Activated CD4-positive, alpha-beta T cell treated with anti-CD3 and anti-CD28 coated beads, Interleukin-2, Interleukin-4, amounts not matched to agents 100 ng/mL and 50 ng/mL, durations not matched to agents 16 hours and 8 hours (primary cell): ENCODE measurements around the gene HYLS1.

Source experiments
- DNase-seq: peaks from one replicate; pipeline ENCODE4 v3.0.0-alpha.2; 2020; ENCODE audit warnings: low spot score

HYLS1 gene

DNA sequence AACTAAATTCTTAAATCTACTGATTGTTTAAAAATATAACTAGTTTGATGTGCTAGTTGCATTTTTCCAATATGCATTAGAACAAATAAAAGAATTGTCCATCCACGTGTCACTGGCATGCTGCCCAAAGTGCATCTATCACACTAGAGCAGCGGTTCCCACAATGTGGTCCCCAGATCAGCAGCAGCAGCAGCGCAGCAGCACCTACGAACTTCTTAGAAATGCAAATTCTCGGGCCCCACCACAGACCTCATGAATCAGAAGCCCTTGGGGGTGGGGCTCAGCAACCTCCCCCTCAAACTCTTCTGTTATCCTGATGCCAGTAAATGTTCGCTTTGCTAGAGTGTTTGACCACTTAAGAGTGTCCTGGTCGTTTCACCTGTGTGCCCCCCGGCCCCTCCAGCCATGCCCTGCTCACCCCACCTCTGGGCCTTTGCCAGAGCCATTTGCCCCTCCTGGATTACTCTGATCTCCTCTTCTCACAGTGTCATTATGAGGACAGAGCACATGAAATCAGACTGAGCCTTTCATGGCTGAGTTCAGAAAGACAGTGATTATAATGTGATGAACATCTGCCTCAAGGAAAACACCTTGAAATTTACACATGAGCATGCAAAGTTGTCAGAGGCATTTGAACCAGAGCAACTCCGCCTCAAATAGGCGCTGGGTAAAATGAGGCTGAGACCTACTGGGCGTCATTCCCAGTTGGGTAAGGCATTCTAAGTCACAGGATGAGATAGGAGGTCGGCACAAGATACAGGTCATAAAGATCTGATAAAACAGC is 45.8 kb downstream of the HYLS1 start:
- DNase-seq = no peak

DNA sequence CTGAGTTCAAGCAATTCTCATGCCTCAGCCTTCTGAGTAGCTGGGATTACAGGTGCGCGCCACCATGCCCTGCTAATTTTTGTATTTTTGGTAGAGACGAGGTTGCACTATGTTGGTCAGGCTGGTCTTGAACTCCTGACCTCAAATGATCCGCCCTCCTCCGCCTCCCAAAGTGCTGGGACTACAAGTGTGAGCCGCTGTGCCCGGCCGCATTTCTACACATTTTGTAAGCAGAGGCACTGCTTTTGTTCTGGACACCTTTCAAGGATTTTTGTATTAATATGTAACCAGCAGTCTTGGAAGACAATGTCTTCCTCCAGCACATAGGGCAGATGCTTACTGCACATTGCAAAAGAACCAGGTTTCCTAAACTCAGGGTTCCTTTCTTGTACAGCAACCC is 47.0 kb downstream of the HYLS1 start:
- DNase-seq = no peak

DNA sequence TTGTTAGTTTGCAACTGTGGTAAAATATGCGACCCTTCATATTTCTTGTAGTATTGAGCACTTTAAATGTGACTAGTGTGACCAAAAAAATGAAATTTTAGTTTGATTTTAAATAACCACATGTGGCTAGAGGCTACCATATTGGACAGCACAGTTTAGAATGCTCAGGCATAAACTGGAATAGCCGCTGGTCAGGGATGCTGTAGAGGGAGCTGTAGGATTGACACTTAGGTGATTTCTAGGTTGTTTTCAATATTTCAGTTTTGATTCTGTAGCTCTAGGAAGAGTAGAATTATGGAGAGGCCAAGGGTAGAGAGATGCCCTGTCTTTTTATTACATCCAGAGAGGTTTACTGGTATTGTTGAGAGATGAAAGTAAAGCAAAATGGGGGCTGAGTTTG is 47.6 kb downstream of the HYLS1 start:
- no peak for DNase-seq

DNA sequence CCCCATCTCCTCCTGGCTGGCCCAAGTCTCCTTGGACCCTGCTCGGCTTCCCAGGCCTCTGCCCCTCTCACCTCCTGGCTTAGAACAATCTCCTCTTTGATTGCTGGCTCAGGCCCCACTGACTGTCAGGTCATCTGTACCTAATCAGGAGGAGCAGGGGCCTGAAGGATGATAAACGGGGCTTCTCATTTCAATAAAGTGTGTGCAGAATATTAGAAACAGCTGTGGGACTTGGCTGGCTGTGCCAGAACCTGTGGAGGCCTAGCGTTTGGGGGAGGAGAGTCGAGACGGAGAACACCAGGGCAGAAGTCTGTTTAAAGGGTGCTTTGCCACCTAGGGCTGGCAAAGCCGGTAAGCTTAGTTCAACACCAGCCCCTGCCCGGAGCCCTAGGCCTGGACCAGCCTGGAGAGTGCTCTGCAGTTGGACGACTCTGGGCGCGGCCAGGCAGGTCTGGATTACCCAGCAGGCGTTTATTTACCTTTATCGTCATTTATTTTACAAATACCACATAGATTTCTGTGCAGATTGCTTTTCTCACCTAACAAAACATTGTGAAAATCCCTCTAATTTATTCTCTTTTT is 48.2 kb downstream of the HYLS1 start:
- no peak for DNase-seq

DNA sequence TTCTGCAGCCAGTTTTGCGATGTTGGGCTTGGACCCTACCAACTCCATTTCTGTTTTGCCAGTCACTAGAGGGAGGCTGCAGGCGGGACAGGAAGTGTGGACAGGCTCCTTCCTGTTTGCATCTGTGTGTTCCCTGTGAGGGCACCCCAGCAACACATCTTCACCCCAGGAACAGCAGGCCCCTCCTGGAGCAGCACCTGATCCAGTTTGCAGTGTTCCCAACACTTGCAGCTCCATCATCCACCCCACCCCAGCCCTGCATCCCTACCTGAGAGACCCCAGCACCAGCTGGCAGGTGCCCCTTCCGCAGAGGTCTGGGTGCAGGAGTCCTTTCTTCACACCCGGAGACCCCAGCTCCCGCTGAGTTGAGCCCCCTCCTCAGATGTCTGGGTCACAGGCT is 51.0 kb downstream of the HYLS1 start:
- DNase-seq = no peak

DNA sequence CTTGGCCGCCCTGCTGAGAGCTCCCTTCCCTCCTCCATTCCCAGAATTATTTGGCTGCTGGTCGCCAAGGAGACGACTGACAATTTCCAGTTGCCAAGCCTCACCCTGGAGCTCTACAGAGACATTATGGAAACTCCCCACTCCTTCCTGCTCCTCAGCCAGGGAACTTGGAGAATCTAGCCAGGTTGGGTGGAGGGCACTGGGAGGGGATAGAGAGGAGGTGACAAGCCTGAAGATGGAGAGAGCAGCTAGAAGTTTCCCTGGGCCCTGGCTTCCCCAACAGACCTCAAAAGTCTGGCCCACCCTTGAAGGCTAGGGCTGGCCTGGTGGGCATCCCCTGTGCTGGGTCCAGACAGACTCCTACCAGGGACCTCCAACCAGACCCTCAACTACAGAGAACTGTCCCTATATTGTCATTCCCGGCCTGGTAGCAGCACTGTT is 51.6 kb downstream of the HYLS1 start:
- no peak for DNase-seq

DNA sequence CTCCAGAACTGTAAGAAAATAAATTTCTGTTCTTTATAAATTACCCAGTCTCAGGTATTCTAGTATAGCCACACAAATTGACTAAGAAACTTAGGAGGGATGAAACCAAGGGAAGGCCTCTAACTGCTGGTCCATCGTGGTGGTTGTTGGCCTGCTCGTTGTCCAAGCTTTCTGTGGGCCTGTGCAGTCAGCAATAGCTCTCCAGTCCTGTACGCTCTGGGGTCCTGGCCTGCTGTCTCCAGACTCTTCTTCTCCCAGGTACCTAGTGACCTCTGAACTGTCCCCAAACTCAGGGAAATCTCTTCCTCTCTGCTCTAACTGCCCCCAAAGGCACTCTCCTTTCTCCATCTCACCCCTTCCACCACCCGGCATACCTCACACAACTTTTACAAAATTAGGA is 52.7 kb downstream of the HYLS1 start:
- no peak for DNase-seq

DNA sequence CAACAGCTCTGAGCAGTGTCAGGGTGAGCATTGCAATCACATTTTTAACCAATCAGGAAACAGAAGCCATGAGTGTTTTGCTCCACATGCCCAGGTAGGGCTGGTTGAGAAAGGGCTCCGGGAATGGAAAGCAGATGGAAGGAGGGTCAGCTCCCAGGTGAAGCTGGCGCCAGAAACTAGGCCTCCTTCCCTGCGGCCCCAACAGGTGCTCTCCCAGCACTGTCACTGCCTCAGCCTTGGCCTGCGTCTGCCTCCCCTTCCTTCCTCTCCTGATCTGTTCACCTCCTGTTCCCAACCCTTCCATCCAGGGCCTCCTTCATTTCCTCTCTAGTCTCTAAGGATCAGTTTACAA is 53.8 kb downstream of the HYLS1 start:
- no peak for DNase-seq

DNA sequence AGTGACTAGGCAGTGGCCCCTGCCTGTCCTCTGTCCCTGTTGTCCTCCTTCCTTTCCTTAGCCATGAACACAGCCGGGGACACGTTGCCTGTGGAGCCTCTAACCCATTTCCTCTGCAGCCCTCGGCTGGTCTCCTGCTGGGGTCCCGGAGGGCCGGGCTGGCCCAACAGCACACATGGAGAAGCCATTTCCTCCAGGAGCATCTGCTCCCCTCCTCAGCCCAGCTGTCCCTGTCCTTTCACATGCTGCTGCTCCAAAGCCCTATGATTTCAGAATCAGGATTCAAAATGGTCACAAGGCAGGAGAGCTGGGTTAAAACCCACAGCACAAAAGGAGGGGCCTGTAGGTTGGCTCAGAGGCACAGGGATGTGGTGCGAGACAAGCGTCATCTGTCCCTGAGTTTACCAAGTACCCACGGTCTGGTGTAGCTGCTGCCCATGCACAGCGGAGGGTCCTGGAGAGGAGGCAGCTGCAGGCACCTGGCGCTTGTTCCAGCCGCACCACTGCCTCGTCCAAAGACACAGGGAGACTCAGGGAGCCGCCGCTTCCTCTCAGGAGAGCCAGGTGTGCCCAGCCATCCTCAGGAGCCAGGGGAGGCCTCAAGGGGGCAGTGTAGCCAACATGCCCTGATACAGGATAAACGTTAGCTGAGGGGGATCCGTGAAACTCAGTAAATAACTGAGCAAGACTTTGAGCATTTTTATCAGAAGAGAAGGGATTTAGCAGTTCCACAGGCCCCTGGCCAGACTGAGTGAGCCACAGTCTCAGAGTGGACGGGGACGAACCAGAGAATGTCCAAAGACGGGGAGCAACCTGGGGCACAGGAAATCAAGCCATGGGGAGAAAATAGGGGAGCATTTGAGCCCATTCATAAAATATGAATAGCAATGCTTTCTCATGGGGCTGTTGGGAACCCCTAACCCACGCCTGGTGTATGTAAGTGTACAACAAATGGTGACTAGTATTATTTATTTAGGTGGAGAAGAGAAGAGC is 54.4 kb downstream of the HYLS1 start:
- peak; percentile 38 for DNase-seq

DNA sequence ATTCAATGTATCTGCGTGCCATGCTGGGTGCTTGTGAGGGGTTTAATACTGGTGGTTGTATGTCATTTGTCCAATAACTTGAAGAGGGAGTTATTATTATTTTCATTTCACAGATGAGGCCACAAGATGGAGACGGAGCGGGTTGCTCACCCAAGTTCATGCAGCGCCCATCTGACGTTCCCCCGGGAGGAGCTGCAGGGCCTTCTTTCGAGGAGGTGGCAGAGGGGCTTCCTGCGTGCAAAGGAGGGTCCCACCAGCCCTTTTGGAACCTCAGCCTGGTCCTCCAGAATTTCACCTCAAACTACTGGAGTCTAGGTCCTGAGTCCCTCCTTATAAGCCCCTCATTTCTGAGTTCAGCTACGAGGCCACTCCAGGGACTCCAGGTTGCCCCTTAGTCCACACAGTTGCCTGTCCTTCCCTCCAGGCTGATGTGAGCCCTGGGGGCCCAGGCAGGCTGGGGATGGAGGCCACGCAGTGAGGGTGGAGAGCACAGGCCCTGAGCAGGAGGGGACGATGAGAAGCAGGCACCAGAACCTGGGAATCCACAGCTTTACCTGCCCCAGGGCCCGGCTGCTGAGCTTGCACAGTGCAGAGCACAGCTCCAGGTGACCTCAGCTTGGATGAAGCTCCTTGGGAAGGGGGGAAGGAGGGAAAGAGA is 55.4 kb downstream of the HYLS1 start:
- DNase-seq = no peak

DNA sequence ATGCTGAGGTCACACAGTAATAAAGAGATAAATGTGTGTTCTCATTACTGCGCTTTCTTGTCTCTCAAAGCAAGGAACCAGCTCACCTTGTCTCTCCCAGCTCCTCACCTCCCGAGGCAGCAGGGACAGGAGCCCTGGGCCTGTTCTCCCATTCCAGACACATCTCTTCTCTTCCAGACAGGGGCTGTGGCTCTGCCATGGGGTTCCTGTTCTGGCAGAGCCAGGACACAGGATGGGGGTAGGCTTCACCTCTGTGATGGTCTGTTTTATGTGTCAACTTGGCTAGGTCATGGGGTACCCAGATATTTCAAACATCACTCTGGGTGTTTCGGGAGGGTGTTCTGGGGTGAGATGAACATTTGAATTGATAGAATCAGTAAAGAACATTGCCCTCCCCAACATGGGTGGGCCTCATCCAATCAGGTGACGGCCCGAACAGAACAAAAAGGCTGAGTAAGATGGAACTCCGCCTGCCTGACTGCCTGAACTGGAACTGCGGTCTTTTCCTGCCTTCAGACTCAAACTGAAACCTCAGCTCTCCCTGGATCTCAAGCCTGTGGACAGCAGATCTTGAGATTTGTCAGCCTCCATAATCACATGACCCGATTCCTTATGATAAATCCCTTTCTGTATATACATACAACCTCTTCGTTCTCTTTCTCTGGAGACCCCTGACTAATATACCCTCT is 56.3 kb downstream of the HYLS1 start:
- no peak for DNase-seq

DNA sequence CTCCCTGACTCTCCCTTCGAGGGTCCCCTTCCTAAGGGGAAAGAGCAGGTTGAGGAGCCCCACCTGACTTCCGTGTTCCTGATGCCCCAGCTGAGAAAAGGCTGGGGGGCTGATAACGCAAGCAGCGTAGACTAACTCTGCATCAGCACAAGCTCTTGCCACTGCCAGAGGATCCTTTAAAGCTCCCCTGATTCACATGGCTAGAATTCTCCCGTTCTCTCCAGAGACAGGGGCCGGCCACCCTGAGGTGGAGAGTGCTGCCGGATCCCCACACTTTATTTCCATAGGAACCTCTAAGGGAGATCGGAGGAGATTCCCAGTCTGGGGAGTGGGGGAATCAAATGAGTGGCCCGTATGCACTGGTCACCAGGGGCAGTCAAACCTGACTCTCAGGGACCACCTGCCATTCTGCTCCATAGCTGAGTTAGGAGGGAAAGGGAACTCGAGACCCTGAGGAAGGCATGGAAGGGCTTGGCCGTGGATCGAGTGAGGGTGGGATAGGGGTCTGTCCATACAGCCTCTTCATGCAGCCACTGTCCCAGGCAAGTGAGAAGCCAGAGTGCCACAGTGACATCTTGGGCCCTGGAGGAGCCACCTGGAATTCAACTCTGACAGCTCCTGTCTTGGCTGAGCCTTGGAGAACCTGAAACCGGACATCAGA is 57.0 kb downstream of the HYLS1 start:
- DNase-seq = no peak

DNA sequence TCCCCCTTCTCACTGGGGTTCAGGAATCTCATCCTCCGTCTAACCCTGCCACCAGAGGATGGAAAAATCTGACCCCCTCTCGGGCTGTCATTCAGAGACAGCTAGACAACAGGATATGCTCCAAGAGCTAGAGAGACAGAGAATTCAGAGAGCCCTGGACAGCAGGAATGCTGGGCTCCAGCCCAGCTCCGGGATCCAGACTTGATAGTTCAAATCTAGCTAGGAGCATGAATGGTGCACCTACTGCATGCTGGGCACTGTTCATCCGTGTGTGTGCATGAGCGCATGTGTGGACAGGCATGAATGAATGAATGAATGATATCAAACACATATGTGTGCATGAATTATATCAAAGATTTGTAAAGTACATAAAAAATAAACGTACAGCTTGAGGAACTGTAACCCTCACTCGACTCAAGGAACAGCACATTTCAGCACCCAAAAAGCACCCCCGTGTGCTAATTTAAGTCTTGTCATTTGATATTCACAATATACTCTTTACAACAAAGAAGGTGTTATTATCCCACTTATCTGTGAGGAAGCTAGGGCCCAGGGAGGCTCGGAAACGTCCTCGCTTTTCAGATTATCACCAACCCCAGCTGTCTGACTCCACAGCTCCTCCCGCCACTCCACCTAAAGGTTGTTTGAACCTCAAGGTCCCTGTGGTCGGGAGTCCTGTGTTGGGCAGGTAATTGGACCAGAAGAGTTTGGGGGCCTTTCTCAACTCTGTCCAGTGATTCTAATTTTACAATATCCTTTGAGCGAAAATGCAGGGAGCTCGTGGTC is 57.7 kb downstream of the HYLS1 start:
- no peak for DNase-seq

DNA sequence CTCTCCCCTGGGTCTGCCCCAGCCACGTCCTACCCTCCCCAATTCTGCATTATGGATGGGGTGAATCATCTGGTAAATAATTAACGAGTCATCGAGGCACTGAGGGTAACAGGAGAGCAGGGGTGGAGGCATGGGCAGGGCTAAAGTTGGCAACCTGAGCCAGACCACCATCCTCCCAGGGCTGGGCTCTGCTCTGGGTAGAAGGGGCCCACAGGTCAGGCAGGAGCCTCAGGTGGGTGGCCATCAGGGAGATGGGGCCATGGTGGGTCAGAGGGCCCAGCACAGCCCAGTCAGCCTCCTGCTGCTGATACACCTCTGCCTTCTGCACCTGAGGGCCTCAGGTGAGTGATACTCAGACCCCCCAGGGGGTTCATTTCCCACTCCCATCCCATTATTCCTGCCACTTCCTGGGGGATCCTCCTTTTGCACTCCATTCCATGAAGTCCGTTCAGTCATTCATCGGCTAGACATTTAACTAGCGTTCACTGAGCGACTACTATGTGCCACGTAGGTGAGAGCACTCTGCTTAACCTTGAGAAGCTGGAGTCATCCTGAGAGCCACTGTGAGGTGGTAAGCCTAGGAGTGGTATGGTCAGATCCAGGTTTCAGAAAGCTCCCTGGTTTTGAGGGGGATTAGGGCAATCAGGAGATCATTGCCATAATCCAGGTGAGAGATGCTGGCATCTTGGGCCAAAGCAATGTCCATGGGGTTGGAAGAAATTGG is 58.5 kb downstream of the HYLS1 start, which contains the start of gene VSIG10L2:
Gene VSIG10L2 (plus strand): TSS at position 248 of the 724 bp plus-strand sequence. CDS start 12 bp downstream, at position 260.
- DNase-seq = no peak

DNA sequence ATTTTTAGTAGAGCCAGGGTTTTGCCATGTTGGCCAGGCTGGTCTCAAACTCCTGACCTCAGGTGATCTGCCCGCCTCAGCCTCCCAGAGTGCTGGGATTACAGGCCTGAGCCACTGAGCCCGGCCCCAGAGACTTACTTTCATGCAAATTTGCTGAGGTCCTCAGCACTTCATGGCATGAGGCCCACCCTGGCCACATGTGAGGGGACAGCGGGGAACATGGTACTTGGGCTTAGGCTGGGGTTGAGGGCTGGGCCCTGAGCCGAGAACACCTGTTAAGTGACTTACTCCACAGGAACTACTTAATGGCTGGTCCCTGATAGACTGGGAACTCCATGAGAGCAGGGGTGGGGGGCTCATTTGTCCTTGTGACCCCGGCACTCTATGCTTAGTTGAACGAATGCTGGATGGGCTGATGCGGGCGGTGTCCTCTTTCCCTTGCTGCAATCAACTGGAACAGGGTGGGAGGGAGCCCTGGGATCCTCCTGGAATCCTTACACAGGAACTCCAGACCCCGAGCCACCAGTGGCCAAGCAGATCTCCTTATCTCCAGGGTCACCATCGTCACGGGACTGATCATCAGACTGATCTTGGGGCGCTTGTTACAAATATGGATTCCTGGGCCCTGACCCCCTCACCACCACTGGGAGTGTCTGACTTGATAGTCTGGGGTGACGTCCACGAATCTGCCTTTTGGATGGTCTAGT is 59.4 kb downstream of the HYLS1 start:
- no peak for DNase-seq

DNA sequence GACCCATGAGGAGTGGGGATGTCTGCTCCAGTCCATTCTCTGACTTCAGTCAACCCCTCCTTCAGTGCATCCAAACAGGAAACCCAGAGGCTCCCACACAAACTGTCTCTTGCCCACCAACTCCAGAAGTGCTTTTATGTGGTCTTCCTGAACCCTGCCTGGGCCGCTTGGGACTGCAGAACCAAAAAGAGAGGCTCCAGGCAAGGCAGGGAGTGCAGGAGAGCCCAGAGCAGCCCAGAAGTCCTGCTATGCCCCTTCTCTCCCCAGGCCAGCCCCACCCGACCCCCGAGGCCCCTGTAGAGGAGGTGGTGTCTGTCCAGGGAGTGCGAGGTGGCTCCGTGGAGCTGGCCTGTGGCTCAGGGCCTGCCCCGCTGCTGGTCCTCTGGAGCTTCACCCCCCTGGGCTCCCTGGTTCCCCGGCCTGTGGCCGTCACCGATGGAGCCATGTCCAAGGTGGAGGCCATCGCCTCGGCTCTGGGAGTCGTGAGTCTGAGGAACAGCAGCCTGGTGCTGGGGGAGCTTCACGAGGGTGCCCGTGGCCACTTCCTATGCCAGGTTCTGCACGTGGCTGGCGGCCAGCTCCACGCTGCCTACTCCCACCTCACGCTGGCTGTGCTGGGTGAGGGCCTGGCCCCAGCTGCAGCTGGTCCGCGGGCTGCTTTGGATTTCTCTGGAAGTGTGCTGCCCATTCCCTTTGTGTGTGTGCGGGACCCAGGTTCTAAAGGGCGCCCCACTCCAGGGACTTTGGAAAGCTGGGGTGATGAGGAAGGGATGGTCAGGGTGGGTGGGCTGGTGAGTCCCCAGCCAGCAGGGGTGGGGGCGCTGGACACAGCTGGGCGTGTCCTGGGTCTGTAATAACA is 60.2 kb downstream of the HYLS1 start:
- DNase-seq = no peak

DNA sequence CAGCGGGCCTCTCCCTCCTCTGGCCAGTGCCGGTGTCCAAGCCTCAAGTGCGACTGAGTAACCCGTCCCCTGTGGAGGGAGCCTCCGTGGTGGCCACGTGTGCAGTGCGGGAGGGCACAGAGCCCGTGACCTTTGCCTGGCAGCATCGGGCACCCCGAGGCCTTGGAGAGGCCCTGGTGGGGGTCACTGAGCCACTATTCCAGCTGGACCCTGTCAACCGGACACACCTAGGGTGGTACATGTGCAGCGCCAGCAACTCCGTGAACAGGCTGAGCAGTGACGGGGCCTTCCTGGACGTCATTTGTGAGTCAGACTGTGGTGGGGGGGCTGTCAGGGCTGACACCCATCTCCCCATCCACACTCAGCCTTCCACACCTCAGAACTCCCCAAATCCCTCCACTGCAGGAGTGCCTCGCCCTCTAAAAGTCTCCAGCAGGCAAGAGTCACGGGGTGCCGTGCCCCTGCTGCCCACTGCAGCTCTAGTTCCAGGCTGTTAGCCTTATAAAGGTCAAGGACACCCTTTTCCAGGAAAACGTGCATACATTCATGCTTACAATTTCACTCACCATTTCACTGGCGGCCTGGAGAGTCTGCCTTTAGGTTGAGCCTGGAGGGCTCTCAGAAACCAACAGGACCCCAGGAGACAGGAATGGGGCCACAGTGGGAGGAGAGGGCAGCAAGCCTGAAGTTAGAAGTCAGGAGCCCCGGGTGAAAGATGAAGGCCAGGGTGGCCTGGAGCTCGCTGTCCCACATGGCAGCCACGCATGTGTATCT is 61.0 kb downstream of the HYLS1 start:
- no peak for DNase-seq
